Smooth muscle cell (in vitro differentiated cells): ENCODE measurements around the gene MERTK. TPM values are rescaled to one million over a fixed set of nuclear protein-coding genes. Genes with fewer than 3 reads are reported as not detected.
"Not testable (repeated sequence)": the region's sequence is repeated elsewhere in the genome, so short reads cannot be mapped to it uniquely, and the experiment has no call there.

Source experiments
- DNase-seq: peaks from one replicate; lab custom pipeline; 2025; ENCODE audit not compliant: unreplicated experiment; lab: John Stamatoyannopoulos, UW
- H2AFZ ChIP-seq: fragments of 200-600 bp; sonication (generic); 2 replicates; pipeline ENCODE4 v1.6.0; 2016; ENCODE audit warnings: antibody characterized with exemption, low read depth, mild to moderate bottlenecking
- H3F3A ChIP-seq: fragments of 200-600 bp; sonication (generic); 2 replicates; pipeline ENCODE4 v1.6.0; 2017; ENCODE audit warnings: antibody characterized with exemption, low read depth
- H3K27ac ChIP-seq: fragments of 200-600 bp; sonication (generic); 2 replicates; pipeline ENCODE4 v1.5.1; 2016; ENCODE audit warnings: low read depth, mild to moderate bottlenecking
- H3K27me3 ChIP-seq: fragments of 200-600 bp; sonication (generic); 2 replicates; pipeline ENCODE4 v1.6.1; 2016; ENCODE audit warnings: low read depth, mild to moderate bottlenecking
- H3K36me3 ChIP-seq: fragments of 200-600 bp; sonication (generic); 2 replicates; pipeline ENCODE4 v1.5.1; 2016; ENCODE audit warnings: low read depth
- H3K4me1 ChIP-seq: fragments of 200-600 bp; sonication (generic); 2 replicates; pipeline ENCODE4 v1.5.1; 2016; ENCODE audit warnings: low read depth
- H3K4me2 ChIP-seq: fragments of 200-600 bp; sonication (generic); 2 replicates; pipeline ENCODE4 v1.6.0; 2016; ENCODE audit warnings: mild to moderate bottlenecking
- H3K4me3 ChIP-seq: fragments of 200-600 bp; sonication (generic); 2 replicates; pipeline ENCODE4 v1.5.1; 2016; ENCODE audit warnings: mild to moderate bottlenecking
- H3K79me2 ChIP-seq: fragments of 200-600 bp; sonication (generic); 2 replicates; pipeline ENCODE4 v1.6.0; 2016; ENCODE audit warnings: low read depth, mild to moderate bottlenecking
- H3K9ac ChIP-seq: fragments of 200-600 bp; sonication (generic); 2 replicates; pipeline ENCODE4 v1.6.0; 2016; ENCODE audit warnings: low read depth
- H3K9me3 ChIP-seq: fragments of 200-600 bp; sonication (generic); replicated peaks from 2 replicates; pipeline ENCODE4 v1.5.1; 2016; ENCODE audit warnings: low read depth
- H4K20me1 ChIP-seq: fragments of 200-600 bp; sonication (generic); 2 replicates; pipeline ENCODE4 v1.6.0; 2016; ENCODE audit warnings: low read depth
- CTCF ChIP-seq: fragments of 200-600 bp; sonication (generic); IDR thresholded peaks from 2 replicates; pipeline ENCODE4 v1.5.1; 2017; ENCODE audit warnings: borderline replicate concordance, mild to moderate bottlenecking, antibody characterized with exemption; ENCODE audit not compliant: insufficient read depth, poor library complexity, severe bottlenecking
- WGBS: methylation state at CpG from one replicate; pipeline ENCODE4 v1.1.7; 2016; ENCODE audit warnings: low lambda C conversion rate; 5-methylcytosine and 5-hydroxymethylcytosine counted together
- polyA plus RNA-seq: library from polyadenylated mRNA; unstranded; fragments of >200 nt; fragmentation: Nextera tagmentation; extraction: Ambion mirVana; gene quantifications from 2 replicates; pipeline ENCODE4 v1.2.1, GENCODE V29; 2016
- total RNA-seq: library from RNA; depleted of rRNA; stranded (reverse); fragments of >200 nt; gene quantifications from 2 replicates; pipeline ENCODE4 v1.2.3, GENCODE V29; 2014

The MERTK gene
- total and polyA plus RNA-seq, 2 experiments from 2014 or later: 5.1 to 9.4 TPM

- H3K36me3 ChIP-seq: peaks cover 34% of the 10 kb centered on the region
- H3K79me2 ChIP-seq: peaks cover 91% of the 10 kb centered on the region
- peaks cover 11% of the 10 kb centered on the region for H3K4me1 ChIP-seq
Measured at GRCh38 chr2:112062894-112063293, 164.5 kb downstream of the MERTK start.

DNA sequence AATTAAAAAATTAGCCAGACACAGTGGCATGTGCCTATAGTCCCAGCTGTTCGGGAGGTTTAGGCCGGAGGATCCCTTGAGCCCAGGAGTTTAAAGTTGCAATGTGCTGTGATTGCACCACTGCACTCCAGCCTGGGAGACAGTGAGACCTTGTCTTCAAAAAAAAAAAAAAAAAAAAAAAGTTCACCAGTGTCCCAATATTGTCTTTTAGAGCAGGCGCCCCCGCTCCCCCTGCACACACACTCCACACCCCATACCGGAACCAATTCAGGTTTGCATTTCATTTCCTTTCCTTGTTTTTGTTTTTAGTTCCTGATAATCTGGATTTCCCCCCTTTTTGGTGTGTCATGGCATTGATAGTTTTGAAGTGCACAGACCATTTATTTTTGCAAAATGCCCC, 167.1 kb downstream of the MERTK start:
- H3K36me3 ChIP-seq: peaks cover 52% of the 10 kb centered on the region
- peak overlapping the region; percentile 89 for H3K27ac ChIP-seq

More at GRCh38 chr2:112062894-112063293, 164.5 kb downstream of the MERTK start:
- H3K9ac ChIP-seq: peak overlapping the region; percentile 36
- 64% methylated on average over 1 of the region's 1 CpG for WGBS
- H2AFZ ChIP-seq: no peak overlapping the region
- H3F3A ChIP-seq: peaks cover 24% of the 10 kb centered on the region
- H3K4me2 ChIP-seq: peak overlapping the region; percentile 44
- peak overlapping the region; percentile 89 for H3K27ac ChIP-seq
- H3K27me3 ChIP-seq: no peaks in the 10 kb centered on the region
- peaks cover 71% of the 10 kb centered on the region for H4K20me1 ChIP-seq
- TF ChIP-seq CTCF: no peak
- H3K4me3 ChIP-seq: no peak overlapping the region
- H3K9me3 ChIP-seq: no peaks in the 10 kb centered on the region
- no peak for DNase-seq

DNA sequence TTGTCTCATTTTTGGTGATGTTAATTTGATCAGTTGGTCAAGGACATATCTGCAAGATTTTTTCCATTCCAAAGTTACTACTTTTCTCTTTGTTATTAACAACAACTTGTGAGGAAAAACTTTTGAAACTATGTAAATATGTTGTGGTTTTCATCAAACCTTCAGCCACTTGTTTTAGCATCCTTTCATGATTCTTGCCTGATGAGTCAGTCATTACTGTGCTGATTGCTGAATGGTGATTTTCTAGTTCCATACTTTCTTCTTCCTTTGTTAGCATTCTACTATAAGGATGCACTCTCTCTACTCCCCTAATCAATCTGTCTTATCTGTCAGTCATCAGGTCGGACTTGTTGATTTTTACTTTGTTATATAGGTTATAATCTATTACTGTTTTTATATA, 167.6 kb downstream of the MERTK start:
- Histone ChIP-seq H3K4me2 (peak overlapping the region; percentile 1), H3K27me3 (no peaks in the 10 kb centered on the region), H3K79me2 (peaks cover 88% of the 10 kb centered on the region), H3K27ac (peak overlapping the region; percentile 89), H3K4me3 (no peak overlapping the region), H3K9ac (peak overlapping the region; percentile 6), H3K4me1 (peaks cover 5% of the 10 kb centered on the region), H2AFZ (no peak overlapping the region), H4K20me1 (peaks cover 70% of the 10 kb centered on the region), H3K36me3 (peaks cover 48% of the 10 kb centered on the region), H3K9me3 (no peaks in the 10 kb centered on the region), H3F3A (peaks cover 15% of the 10 kb centered on the region)
- TF ChIP-seq CTCF: no peak
- DNase-seq: no peak
- 55% methylated on average over 1 of the region's 1 CpG for WGBS

More for the DNA sequence above, 167.1 kb downstream of the MERTK start:
- Histone ChIP-seq H4K20me1 (peaks cover 69% of the 10 kb centered on the region), H3K4me1 (peaks cover 5% of the 10 kb centered on the region), H3K79me2 (peaks cover 88% of the 10 kb centered on the region), H3K4me2 (peak overlapping the region; percentile 1), H3K9ac (no peak overlapping the region), H3K9me3 (no peaks in the 10 kb centered on the region), H2AFZ (no peak overlapping the region), H3F3A (peaks cover 16% of the 10 kb centered on the region), H3K4me3 (no peak overlapping the region), H3K27me3 (no peaks in the 10 kb centered on the region)
- TF ChIP-seq CTCF: no peak
- WGBS: 78% methylated on average over 5 of the region's 5 CpGs
- no peak for DNase-seq

GRCh38 chr2:112069794-112070193, 171.4 kb downstream of the MERTK start:
- Histone ChIP-seq H3F3A (peaks cover 12% of the 10 kb centered on the region), H3K36me3 (peaks cover 43% of the 10 kb centered on the region), H3K79me2 (peaks cover 85% of the 10 kb centered on the region), H4K20me1 (peaks cover 79% of the 10 kb centered on the region)
- DNase-seq, H2AFZ ChIP-seq, H3K27ac ChIP-seq, H3K27me3 ChIP-seq, H3K9ac ChIP-seq, H3K4me3 ChIP-seq, H3K4me2 ChIP-seq, H3K4me1 ChIP-seq, H3K9me3 ChIP-seq: not testable (repeated sequence)
